Adipocyte (in vitro differentiated cells): Measurements from ENCODE around the gene DGCR6L.
"Not testable (repeated sequence)": the region's sequence is repeated elsewhere in the genome, so short reads cannot be mapped to it uniquely, and the experiment has no call there.

Source experiments
- DNase-seq: peaks from one replicate; pipeline ENCODE4 v3.0.0-alpha.2; 2015; ENCODE audit warnings: low read depth
- H3K27me3 ChIP-seq: replicated peaks from 2 replicates; pipeline ENCODE4 v1.7.0; 2013; ENCODE audit warnings: mild to moderate bottlenecking, low read length, moderate library complexity; ENCODE audit not compliant: control insufficient read depth, insufficient read depth
- H3K36me3 ChIP-seq: 2 replicates; pipeline ENCODE4 v1.7.0; 2013; ENCODE audit warnings: low read length, mild to moderate bottlenecking, moderate library complexity; ENCODE audit not compliant: control insufficient read depth, insufficient read depth, severe bottlenecking
- H3K4me1 ChIP-seq: 2 replicates; pipeline ENCODE4 v1.7.0; 2013; ENCODE audit warnings: mild to moderate bottlenecking, low read length, moderate library complexity; ENCODE audit not compliant: control insufficient read depth, insufficient read depth
- H3K4me3 ChIP-seq: 2 replicates; pipeline ENCODE4 v1.7.0; 2013; ENCODE audit warnings: mild to moderate bottlenecking, low read length, moderate library complexity
- H3K9ac ChIP-seq: 2 replicates; pipeline ENCODE4 v1.7.0; 2013; ENCODE audit warnings: mild to moderate bottlenecking, low read length, moderate library complexity
- H3K9me3 ChIP-seq: 2 replicates; pipeline ENCODE4 v1.7.0; 2013; ENCODE audit warnings: mild to moderate bottlenecking, low read length, moderate library complexity; ENCODE audit not compliant: control insufficient read depth

The DGCR6L gene

DNA sequence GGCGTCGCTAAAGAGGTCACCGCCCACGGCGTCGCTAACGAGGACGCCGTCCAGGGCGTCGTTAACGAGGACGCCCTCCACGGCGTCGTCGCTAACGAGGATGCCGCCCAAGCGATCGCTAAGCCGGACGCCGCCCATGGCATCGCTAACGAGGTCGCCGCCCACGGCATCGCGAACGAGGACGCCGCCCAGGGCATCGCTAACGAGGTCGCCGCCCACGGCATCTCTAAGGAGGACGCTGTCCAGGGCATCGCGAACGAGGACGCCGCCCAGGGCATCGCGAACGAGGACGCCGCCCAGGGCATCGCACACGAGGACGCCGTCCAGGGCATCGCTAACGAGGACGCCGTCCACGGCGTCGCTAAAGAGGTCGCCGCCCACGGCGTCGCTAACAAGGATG lies 37.0 kb upstream of the DGCR6L start:
- DNase-seq, H3K36me3 ChIP-seq, H3K9ac ChIP-seq, H3K9me3 ChIP-seq, H3K27me3 ChIP-seq, H3K4me1 ChIP-seq, H3K4me3 ChIP-seq: not testable (repeated sequence)

DNA sequence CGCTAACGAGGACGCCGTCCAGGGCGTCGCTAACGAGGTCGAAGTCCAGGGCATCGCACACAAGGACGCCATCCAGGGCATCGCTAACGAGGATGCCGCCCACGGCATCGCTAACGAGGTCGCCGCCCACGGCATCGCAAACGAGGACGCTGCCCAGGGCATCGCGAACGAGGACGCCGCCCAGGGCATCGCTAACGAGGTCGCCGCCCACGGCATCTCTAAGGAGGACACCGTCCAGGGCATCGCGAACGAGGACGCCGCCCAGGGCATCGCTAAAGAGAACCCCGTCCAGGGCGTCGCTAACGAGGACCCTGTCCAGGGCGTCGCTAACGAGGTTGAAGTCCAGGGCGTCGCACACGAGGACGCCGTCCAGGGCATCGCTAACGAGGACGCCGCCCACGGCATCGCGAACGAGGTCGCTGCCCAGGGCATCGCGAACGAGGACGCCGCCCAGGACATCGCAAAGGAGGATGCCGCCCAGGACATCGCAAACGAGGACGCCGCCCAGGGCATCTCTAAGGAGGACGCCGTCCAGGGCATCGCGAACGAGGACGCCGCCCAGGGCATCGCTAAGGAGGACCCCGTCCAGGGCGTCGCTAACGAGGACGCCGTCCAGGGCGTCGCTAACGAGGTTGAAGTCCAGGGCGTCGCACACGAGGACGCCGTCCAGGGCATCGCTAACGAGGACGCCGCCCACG lies 36.2 kb upstream of the DGCR6L start:
- not testable (repeated sequence) for H3K36me3 ChIP-seq

DNA sequence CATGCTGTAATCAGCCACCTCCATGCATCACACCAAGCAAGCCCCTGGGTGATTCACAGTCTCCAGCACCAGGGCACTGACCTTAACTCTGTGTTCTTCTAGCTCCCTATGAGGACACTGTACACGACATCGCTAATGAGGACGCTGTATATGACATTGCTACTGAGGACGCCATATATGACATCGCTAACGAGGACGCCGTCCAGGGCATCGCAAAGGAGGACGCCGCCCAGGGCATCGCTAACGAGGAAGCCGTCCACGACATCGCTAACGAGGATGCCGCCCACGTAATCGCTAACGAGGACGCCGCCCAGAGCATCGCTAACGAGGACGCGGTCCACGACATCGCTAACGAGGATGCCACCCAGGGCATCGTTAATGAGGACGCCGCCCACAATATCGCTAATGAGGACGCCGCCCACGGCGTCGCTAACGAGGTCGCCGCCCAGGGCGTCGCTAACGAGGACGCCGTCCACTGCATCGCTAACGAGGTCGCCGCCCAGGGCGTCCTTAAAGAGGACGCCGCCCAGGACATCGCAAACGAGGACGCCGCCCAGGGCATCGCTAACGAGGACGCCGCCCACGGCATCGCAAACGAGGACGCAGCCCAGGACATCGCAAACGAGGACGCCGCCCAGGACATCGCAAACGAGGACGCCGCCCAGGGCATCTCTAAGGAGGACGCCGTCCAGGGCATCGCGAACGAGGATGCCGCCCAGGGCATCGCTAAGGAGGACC lies 34.5 kb upstream of the DGCR6L start:
- DNase-seq, result no peak
- Histone ChIP-seq H3K4me1 (no peaks in the 10 kb centered on the region), H3K27me3 (no peaks in the 10 kb centered on the region), H3K4me3 (no peak overlapping the region), H3K9ac (no peak overlapping the region), H3K36me3 (no peaks in the 10 kb centered on the region), H3K9me3 (no peaks in the 10 kb centered on the region)

More for the DNA sequence above, 36.2 kb upstream of the DGCR6L start:
- H3K4me3 ChIP-seq, H3K9ac ChIP-seq, H3K9me3 ChIP-seq, DNase-seq, H3K4me1 ChIP-seq, H3K27me3 ChIP-seq: not testable (repeated sequence)

DNA sequence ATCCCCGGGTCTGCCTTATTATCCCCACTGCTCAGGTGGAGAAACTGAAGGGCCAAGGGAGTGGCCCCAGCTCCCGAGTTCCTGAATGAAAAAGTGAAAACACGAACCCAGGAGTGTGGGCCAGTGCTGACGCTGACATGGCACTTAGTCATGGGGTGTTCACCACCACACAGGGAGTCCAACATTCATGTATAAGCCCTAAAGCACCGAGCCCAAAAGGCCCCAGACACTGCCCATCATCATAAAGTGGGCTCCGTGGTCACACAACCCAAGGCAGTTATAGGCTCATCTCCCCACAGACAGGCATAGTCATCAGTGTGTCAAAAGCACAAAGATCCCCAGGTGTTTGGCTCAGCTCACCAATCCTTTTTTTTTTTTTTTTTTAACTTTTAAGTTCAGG lies 32.7 kb upstream of the DGCR6L start:
- H3K4me3 ChIP-seq, H3K4me1 ChIP-seq, H3K9ac ChIP-seq, H3K36me3 ChIP-seq, DNase-seq, H3K9me3 ChIP-seq, H3K27me3 ChIP-seq: not testable (repeated sequence)

DNA sequence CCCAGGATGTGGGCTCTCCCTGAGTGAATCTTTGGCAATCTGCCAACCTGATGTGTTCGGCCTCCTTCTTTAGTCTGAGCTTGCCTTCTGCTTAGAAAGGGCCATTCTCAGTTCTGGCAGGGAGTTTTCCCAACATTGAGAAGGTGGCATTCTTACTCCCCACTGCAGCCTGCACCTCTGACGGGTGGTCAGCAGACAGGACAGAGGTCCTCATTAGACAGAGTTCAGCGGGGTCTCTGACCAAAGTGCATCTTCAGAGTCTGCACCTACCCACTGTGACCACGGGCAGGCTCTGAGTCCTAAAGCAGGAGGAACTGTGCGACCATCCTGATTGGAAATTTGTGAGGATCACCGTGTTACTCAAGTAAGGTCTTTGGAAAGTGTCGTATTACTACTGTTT lies 26.7 kb upstream of the DGCR6L start:
- H3K27me3 ChIP-seq, H3K9me3 ChIP-seq, H3K9ac ChIP-seq, H3K36me3 ChIP-seq, H3K4me1 ChIP-seq, H3K4me3 ChIP-seq, DNase-seq: not testable (repeated sequence)

DNA sequence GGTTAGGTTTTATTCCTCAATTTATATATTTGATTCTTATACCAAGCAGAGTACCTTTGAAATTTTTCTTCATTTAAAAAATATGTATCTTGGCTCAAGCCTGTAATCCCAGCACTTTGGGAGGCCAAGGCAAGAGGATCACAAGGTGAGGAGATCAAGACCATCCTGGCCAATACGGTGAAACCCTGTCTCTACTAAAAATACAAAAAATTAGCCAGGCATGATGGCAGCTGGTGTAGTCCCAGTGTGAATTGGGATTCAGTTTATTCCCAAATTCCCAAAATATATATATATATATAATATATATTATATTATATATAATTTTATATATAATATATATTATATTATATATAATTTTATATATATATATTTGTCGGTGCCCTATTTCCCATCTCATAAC lies 18.4 kb upstream of the DGCR6L start:
- not testable (repeated sequence) for H3K9ac ChIP-seq, DNase-seq, H3K9me3 ChIP-seq, H3K27me3 ChIP-seq, H3K36me3 ChIP-seq, H3K4me1 ChIP-seq, H3K4me3 ChIP-seq

DNA sequence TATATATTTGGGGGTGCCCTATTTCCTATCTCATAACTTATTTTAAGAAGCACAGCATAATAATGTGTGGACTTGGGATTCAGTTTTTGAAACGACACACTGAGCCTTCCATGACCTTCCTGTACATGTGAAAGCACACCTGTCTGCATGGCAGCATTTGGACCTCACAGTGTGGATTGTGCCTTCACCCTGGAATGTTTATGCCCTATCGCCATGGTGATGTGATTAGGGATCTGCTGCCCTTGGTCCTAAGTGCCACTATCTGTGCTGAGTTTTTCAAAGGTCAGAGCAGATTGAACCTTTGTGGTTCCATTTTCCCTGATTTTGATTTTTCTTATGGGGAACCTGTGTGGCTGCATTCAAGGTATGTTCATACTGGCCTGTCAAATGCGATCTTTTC lies 17.9 kb upstream of the DGCR6L start:
- not testable (repeated sequence) for H3K9ac ChIP-seq, H3K4me3 ChIP-seq, DNase-seq, H3K4me1 ChIP-seq, H3K36me3 ChIP-seq, H3K9me3 ChIP-seq, H3K27me3 ChIP-seq

DNA sequence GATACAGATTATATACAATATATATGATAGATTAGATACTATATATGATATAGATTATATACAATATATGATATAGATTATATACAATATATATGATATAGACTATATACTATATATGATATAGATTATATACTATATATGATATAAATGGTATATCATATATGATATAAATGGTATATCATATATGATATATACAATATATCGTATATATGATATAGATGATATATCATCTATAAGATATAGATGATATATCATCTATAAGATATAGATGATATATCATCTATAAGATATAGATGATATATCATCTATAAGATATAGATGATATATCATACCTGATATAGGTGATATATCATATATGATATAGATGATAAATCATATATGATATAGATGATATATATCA lies 16.7 kb upstream of the DGCR6L start:
- DNase-seq, H3K27me3 ChIP-seq, H3K4me3 ChIP-seq, H3K4me1 ChIP-seq, H3K9me3 ChIP-seq, H3K9ac ChIP-seq, H3K36me3 ChIP-seq: not testable (repeated sequence)

DNA sequence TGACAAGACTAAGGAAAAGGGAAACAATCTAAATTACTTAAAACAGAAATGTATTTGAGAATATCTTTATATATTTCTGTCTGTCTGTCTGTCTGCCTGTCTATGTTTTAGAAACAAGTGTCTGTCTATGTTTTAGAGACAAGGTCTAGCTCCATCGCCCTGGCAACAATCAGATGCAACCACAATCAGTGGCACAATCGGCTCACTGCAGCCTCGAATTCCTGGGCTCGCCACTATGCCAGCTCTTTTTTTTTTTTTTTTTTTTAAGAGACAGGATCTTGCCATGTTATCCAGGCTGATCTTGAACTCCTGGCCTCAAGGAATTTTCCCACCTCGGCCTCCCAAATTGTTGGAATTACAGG lies 8.7 kb upstream of the DGCR6L start:
- not testable (repeated sequence) for DNase-seq, H3K27me3 ChIP-seq, H3K4me1 ChIP-seq, H3K9ac ChIP-seq, H3K9me3 ChIP-seq, H3K4me3 ChIP-seq, H3K36me3 ChIP-seq

DNA sequence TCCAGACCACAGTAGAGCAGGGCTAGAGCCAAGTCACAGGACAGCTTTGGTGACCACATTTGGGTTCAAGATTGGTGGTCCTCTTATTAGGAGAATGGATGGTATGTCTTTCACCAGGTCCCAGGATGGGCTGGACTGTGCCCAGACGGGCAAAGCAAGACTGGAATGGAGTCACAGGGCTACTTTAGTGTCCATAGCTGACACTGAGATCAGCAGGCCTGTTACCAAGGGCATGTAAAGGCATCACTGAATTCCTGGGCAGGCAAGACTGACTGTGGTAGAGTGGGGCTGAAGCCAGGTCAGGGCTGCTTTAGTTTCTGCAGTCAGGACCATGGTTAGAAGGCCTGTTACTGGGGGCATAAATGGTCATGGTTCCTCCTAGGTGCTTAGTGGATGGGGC lies 6.1 kb upstream of the DGCR6L start:
- DNase-seq, H3K9ac ChIP-seq, H3K4me3 ChIP-seq, H3K36me3 ChIP-seq, H3K27me3 ChIP-seq, H3K9me3 ChIP-seq: not testable (repeated sequence)
- peaks cover 16% of the 10 kb centered on the region for H3K4me1 ChIP-seq

DNA sequence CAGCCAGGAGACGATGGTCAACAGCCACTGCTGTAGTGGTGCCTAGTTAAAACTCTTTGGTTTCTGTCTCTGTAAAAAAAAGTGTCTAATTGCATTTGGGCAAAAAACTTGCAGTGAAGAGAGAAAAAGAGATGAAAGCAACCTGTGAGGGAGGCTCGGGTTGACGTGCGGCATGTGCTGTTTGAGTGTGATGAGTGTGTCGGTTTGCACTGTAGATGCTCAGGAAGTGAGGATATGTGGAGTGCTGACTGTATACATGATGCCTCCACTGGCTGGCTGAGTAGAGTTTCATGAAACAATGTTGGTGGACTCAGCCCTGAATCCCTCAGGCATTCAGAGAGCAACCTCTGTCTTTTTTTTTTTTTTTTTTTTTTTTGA lies 4.3 kb upstream of the DGCR6L start:
- H3K4me1 ChIP-seq, result peaks cover 22% of the 10 kb centered on the region

More for the DNA sequence above, 4.3 kb upstream of the DGCR6L start:
- Histone ChIP-seq H3K9me3 (no peaks in the 10 kb centered on the region), H3K27me3 (no peaks in the 10 kb centered on the region), H3K9ac (no peak overlapping the region), H3K36me3 (no peaks in the 10 kb centered on the region), H3K4me3 (no peak overlapping the region)
- DNase-seq, result no peak
